ENCODE measurements around the gene SEMA6C.

SEMA6C gene

DNA sequence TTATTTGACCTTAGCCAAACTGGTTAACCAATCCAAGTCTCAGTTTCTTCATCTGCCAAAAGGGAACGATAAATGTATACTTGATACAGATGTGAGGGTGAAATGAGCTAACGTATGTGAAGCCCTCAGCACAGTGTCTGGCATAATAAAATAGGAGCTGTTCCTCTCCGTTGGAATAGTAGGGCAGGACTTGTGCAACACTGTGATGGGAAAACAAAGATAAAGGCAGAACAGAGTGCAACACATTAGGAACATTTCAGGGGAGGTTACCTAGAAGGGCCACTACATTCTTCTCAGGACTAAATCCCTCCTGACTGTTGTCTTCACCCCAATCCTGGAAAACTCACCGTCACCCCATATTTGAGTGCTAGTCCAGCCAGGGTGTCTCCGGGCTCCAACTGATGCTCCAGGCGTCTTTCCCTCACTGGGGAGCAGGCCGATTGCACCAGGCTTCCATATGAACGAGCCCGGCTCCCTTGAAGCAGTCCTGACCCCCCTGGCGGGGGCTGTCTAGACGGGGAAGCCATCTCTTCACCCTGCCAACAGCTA lies 18.4 kb upstream of the SEMA6C start:
- no peaks in the 10 kb centered on the region for H4K20me1 ChIP-seq (ENCODE audit: insufficient read depth, low read length)
- peak overlapping the region; percentile 96 for H3K4me2 ChIP-seq (ENCODE audit: insufficient read depth, low read length)
- H3K4me1 ChIP-seq (ENCODE audit: insufficient read depth, low read length): peaks cover 31% of the 10 kb centered on the region
- ATAC-seq (ENCODE audit: insufficient read depth, low read depth) (no peak; the same call in 1 of the 3 replicates), DNase-seq (no peak)
- peak overlapping the region; percentile 90 for H3K27ac ChIP-seq (ENCODE audit: low read length)
- no peaks in the 10 kb centered on the region for H3K27me3 ChIP-seq (ENCODE audit: insufficient read depth, low read length, poor library complexity)
- H2AFZ ChIP-seq (ENCODE audit: low read depth, low read length): peak overlapping the region; percentile 91
- H3K9ac ChIP-seq (ENCODE audit: low read depth, low read length): peak overlapping the region; percentile 71
- no peaks in the 10 kb centered on the region for H3K9me3 ChIP-seq (ENCODE audit: insufficient read depth, low read length, severe bottlenecking)
- TF ChIP-seq EZH2 (IDR thresholded peaks at IDR 0.05; ENCODE audit: borderline replicate concordance, low read depth, low read length, severe bottlenecking) (no peak), CTCF (IDR thresholded peaks at IDR 0.05; ENCODE audit: borderline replicate concordance, extremely low read depth, low read length, poor library complexity, severe bottlenecking) (no peak)
- H3K4me3 ChIP-seq (ENCODE audit: low read depth in 1 of 2, low read length in 2 of 2): peak overlapping the region; percentile 89 to 91; a peak in 3 of 4 replicates
- H3K36me3 ChIP-seq (ENCODE audit: insufficient read depth, low read length): peaks cover 44% of the 10 kb centered on the region
- H3K79me2 ChIP-seq (ENCODE audit: insufficient read depth, low read length): peaks cover 38% of the 10 kb centered on the region

- ATAC-seq (ENCODE audit: insufficient read depth, low read depth) (no peak), DNase-seq (no peak)
- no peak overlapping the region for H3K9ac ChIP-seq (ENCODE audit: low read depth, low read length)
- no peaks in the 10 kb centered on the region for H4K20me1 ChIP-seq (ENCODE audit: insufficient read depth, low read length)
- no peak overlapping the region for H2AFZ ChIP-seq (ENCODE audit: low read depth, low read length)
- H3K9me3 ChIP-seq (ENCODE audit: insufficient read depth, low read length, severe bottlenecking): no peaks in the 10 kb centered on the region
- H3K4me1 ChIP-seq (ENCODE audit: insufficient read depth, low read length): peaks cover 41% of the 10 kb centered on the region
- H3K36me3 ChIP-seq (ENCODE audit: insufficient read depth, low read length): peaks cover 39% of the 10 kb centered on the region
- H3K79me2 ChIP-seq (ENCODE audit: insufficient read depth, low read length): peaks cover 14% of the 10 kb centered on the region
- TF ChIP-seq CTCF (IDR thresholded peaks at IDR 0.05; ENCODE audit: borderline replicate concordance, extremely low read depth, low read length, poor library complexity, severe bottlenecking) (no peak), EZH2 (IDR thresholded peaks at IDR 0.05; ENCODE audit: borderline replicate concordance, low read depth, low read length, severe bottlenecking) (no peak)
- no peak overlapping the region for H3K4me2 ChIP-seq (ENCODE audit: insufficient read depth, low read length)
- peak overlapping the region; percentile 19; the same call in 1 of the 2 replicates for H3K27ac ChIP-seq (ENCODE audit: low read length)
- H3K27me3 ChIP-seq (ENCODE audit: insufficient read depth, low read length, poor library complexity): no peaks in the 10 kb centered on the region
- H3K4me3 ChIP-seq (ENCODE audit: low read depth in 1 of 2, low read length in 2 of 2): no peak overlapping the region
These were observed 12.9 kb upstream of the SEMA6C start for GRCh38 chr1:151159373-151159772.

- H3K79me2 ChIP-seq (ENCODE audit: insufficient read depth, low read length): peaks cover 9% of the 10 kb centered on the region
- H4K20me1 ChIP-seq (ENCODE audit: insufficient read depth, low read length): no peaks in the 10 kb centered on the region
- peaks cover 35% of the 10 kb centered on the region for H3K4me1 ChIP-seq (ENCODE audit: insufficient read depth, low read length)
- no peaks in the 10 kb centered on the region for H3K27me3 ChIP-seq (ENCODE audit: insufficient read depth, low read length, poor library complexity)
- H3K9me3 ChIP-seq (ENCODE audit: insufficient read depth, low read length, severe bottlenecking): no peaks in the 10 kb centered on the region
- DNase-seq (no peak), ATAC-seq (ENCODE audit: insufficient read depth, low read depth) (no peak)
- H3K4me2 ChIP-seq (ENCODE audit: insufficient read depth, low read length): no peak overlapping the region
- H2AFZ ChIP-seq (ENCODE audit: low read depth, low read length): no peak overlapping the region
- H3K27ac ChIP-seq (ENCODE audit: low read length): peak overlapping the region; percentile 51; the same call in 1 of the 2 replicates
- H3K36me3 ChIP-seq (ENCODE audit: insufficient read depth, low read length): peaks cover 35% of the 10 kb centered on the region
- no peak overlapping the region for H3K4me3 ChIP-seq (ENCODE audit: low read depth in 1 of 2, low read length in 2 of 2)
- TF ChIP-seq EZH2 (IDR thresholded peaks at IDR 0.05; ENCODE audit: borderline replicate concordance, low read depth, low read length, severe bottlenecking): no peak
- TF ChIP-seq CTCF (IDR thresholded peaks at IDR 0.05; ENCODE audit: borderline replicate concordance, extremely low read depth, low read length, poor library complexity, severe bottlenecking): no peak
- no peak overlapping the region for H3K9ac ChIP-seq (ENCODE audit: low read depth, low read length)
These were observed 12.4 kb upstream of the SEMA6C start for GRCh38 chr1:151158751-151159251.

Data from DND-41 (cell line).